ENCODE results near the gene PIP5K1B.

Gene PIP5K1B

DNA sequence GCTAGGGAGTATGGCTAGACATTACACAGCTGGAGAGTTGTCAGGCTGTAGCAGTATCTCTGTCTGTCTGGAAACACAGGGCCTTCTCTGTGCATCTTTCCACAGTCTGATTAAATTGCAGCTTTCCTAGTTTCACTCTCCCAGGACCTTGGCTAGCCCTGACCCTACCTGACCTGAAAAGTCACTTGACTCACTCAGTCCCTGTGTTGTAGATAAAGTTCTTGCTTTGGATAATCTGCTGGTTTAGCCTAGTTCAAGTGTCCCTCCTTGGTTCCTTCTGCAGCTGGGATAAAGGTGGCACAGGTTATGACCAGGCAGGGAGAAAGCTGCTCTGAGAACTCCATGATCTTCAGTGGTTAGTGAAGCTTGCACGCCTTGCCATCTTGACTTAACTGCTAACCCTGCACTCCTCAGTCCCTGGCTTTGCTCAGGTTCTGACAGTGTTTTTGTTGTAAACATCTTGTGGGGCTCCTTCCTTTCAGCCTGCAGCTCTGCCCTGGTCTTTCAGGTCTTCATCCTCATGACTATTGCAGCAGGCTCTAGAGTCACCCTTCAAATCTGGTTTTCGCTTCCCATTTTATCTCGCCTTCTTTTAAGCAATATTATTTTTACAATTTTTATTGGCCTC, 101.0 kb downstream of the PIP5K1B start:
- Histone ChIP-seq H3K9ac (ENCODE audit: low read length) (no peak overlapping the region), H3K36me3 (ENCODE audit: control insufficient read depth, insufficient read depth, low read length) (no peaks in the 10 kb centered on the region), H3K4me1 (ENCODE audit: control insufficient read depth, insufficient read depth, low read length) (peaks cover 18% of the 10 kb centered on the region), H3K4me3 (ENCODE audit: low read length) (no peak overlapping the region), H3K27me3 (ENCODE audit: control insufficient read depth, insufficient read depth, low read length) (no peaks in the 10 kb centered on the region), H3K27ac (ENCODE audit: low read depth, low read length) (peak overlapping the region; percentile 61)

DNA sequence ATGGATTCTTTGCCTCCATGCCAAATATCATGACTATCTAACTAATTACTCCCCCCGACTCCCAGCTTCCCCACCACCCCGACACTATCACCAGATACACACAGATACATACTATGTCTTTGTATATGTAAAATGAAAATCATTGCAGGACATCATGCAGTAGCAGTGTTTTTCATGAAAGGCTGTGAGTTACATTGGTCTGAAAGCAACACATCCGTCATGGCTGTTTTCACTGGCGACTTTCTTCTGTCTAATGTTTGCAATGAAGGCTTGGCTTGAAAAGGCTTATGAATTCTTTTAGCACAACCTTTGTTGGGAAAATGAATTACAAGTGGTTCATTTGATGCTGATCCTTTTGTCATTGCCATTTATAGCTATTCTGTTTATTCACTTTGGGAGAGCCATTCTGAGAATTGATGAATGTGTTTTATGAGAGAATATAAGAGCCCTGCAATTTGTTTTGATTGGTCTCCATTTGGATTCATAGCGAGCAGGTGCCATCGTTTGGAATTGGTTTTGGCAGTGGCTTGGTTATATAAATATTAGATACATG, 103.4 kb downstream of the PIP5K1B start:
- Histone ChIP-seq H3K4me1 (ENCODE audit: control insufficient read depth, insufficient read depth, low read length) (peaks cover 18% of the 10 kb centered on the region), H3K9ac (ENCODE audit: low read length) (no peak overlapping the region), H3K4me3 (ENCODE audit: low read length) (no peak overlapping the region), H3K27ac (ENCODE audit: low read depth, low read length) (no peak overlapping the region), H3K36me3 (ENCODE audit: control insufficient read depth, insufficient read depth, low read length) (no peaks in the 10 kb centered on the region), H3K27me3 (ENCODE audit: control insufficient read depth, insufficient read depth, low read length) (no peaks in the 10 kb centered on the region)

- no peak overlapping the region for H3K4me3 ChIP-seq (ENCODE audit: low read length)
- H3K27ac ChIP-seq (ENCODE audit: low read depth, low read length), result no peak overlapping the region
- H3K9ac ChIP-seq (ENCODE audit: low read length), result no peak overlapping the region
- no peaks in the 10 kb centered on the region for H3K36me3 ChIP-seq (ENCODE audit: control insufficient read depth, insufficient read depth, low read length)
- H3K4me1 ChIP-seq (ENCODE audit: control insufficient read depth, insufficient read depth, low read length), result no peaks in the 10 kb centered on the region
- no peaks in the 10 kb centered on the region for H3K27me3 ChIP-seq (ENCODE audit: control insufficient read depth, insufficient read depth, low read length)
Observed at GRCh38 chr9:68817079-68817875, 112.2 kb downstream of the PIP5K1B start.

DNA sequence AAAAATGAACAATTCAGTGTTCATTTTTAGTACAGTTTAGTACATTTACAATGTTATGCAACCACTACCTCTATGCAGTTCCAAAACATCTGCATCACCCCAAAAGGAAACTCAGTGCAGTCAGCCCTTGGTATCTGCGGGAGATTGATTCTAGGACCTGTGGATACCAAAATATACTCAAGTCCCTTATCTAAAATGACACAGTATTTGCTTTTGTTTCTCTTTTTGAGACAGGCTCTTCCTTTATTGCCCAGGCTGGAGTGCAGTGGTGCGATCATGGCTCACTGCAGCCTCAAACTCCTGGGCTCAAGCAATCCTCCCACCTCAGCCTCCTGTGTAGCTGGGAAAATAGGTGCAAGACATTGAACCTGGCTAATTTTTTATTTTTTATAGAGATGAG, 114.0 kb downstream of the PIP5K1B start:
- no peak overlapping the region for H3K27ac ChIP-seq (ENCODE audit: low read depth, low read length)
- H3K4me3 ChIP-seq (ENCODE audit: low read length), result no peak overlapping the region
- no peak overlapping the region for H3K9ac ChIP-seq (ENCODE audit: low read length)
- H3K36me3 ChIP-seq (ENCODE audit: control insufficient read depth, insufficient read depth, low read length), result no peaks in the 10 kb centered on the region
- no peaks in the 10 kb centered on the region for H3K27me3 ChIP-seq (ENCODE audit: control insufficient read depth, insufficient read depth, low read length)
- H3K4me1 ChIP-seq (ENCODE audit: control insufficient read depth, insufficient read depth, low read length), result no peaks in the 10 kb centered on the region

DNA sequence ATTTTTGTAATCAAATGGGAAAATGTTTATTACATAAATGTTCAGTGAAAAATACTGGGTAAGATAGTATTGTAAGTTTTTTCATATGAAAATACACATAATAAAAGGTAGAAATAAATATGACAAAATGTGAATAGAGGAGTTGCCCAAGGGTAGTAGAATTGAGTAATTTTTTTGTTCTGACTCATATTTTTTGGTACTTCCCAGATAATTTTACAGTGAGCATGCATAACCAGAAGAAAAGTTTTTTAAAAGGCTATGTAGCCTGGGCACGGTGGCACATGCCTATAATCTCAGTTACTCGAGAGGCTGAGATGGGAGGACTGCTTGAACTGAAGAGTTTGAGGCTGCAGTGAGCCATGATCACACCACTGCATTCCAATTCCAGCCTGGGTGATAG, 116.9 kb downstream of the PIP5K1B start:
- Histone ChIP-seq H3K27ac (ENCODE audit: low read depth, low read length) (no peak overlapping the region), H3K9ac (ENCODE audit: low read length) (no peak overlapping the region), H3K4me1 (ENCODE audit: control insufficient read depth, insufficient read depth, low read length) (no peaks in the 10 kb centered on the region), H3K4me3 (ENCODE audit: low read length) (no peak overlapping the region), H3K36me3 (ENCODE audit: control insufficient read depth, insufficient read depth, low read length) (no peaks in the 10 kb centered on the region), H3K27me3 (ENCODE audit: control insufficient read depth, insufficient read depth, low read length) (no peaks in the 10 kb centered on the region)

DNA sequence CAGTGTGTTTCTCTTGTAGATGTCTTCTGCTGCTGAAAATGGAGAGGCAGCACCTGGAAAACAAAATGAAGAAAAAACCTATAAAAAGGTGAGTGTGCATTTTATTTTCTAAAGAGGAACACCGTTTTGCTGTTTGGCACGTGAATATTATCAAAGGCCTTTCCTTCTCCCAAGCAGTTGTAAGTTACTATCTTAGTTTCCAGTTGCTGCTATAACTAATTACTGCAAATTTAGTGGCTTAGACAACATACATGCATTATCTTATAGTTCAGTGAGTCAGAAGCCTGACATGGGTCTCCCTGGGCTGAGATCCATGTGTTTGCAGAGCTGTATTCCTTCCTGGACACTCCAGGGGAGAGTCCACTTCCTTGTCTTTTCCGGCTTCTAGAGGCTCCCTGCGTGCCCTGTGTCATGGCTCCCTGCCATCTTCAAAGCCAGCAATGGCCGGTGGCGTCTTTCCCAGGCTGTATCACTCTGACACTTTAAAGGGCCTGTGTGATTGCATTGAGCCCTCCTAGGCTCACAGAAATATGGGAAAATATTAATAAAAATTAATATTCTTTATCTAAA, 117.6 kb downstream of the PIP5K1B start:
- no peak overlapping the region for H3K27ac ChIP-seq (ENCODE audit: low read depth, low read length)
- H3K4me1 ChIP-seq (ENCODE audit: control insufficient read depth, insufficient read depth, low read length), result no peaks in the 10 kb centered on the region
- no peaks in the 10 kb centered on the region for H3K36me3 ChIP-seq (ENCODE audit: control insufficient read depth, insufficient read depth, low read length)
- H3K27me3 ChIP-seq (ENCODE audit: control insufficient read depth, insufficient read depth, low read length), result no peaks in the 10 kb centered on the region
- no peak overlapping the region for H3K9ac ChIP-seq (ENCODE audit: low read length)
- H3K4me3 ChIP-seq (ENCODE audit: low read length), result no peak overlapping the region

DNA sequence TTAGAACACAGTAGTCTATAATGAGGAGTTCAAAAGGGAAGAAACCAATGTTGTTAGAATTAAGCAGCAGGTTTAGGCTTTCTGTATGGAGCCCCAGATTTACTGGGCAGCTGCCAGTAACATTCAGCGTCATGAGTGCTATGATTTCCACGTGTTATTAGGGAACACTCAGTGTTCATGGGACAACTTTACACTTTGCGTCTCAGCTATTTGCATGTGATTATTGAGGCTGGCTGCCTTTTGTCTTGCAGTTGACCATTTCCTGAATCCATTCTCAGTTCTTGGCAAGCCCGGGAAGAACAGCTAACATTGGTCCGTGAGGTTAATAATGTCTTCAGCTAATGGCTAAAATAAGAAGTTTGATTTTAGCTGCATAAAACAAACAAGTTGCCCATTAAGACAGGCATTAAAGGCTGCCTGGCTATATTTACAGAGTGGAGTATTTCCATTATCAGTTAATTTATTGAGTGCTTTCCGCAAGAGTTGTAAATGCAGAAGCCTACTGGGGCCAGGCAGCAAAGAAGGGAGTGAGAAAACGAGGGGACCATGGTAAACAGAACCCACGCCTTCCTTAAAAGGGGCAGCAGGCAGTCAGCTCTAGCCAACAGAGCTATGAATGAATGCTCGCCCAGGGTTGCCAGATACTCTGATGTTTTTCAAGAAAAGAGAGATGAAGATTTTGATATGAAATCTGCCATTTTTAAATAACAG, 120.9 kb downstream of the PIP5K1B start:
- Histone ChIP-seq H3K27me3 (ENCODE audit: control insufficient read depth, insufficient read depth, low read length) (no peaks in the 10 kb centered on the region), H3K9ac (ENCODE audit: low read length) (no peak overlapping the region), H3K4me3 (ENCODE audit: low read length) (no peak overlapping the region), H3K4me1 (ENCODE audit: control insufficient read depth, insufficient read depth, low read length) (no peaks in the 10 kb centered on the region), H3K27ac (ENCODE audit: low read depth, low read length) (no peak overlapping the region), H3K36me3 (ENCODE audit: control insufficient read depth, insufficient read depth, low read length) (no peaks in the 10 kb centered on the region)

DNA sequence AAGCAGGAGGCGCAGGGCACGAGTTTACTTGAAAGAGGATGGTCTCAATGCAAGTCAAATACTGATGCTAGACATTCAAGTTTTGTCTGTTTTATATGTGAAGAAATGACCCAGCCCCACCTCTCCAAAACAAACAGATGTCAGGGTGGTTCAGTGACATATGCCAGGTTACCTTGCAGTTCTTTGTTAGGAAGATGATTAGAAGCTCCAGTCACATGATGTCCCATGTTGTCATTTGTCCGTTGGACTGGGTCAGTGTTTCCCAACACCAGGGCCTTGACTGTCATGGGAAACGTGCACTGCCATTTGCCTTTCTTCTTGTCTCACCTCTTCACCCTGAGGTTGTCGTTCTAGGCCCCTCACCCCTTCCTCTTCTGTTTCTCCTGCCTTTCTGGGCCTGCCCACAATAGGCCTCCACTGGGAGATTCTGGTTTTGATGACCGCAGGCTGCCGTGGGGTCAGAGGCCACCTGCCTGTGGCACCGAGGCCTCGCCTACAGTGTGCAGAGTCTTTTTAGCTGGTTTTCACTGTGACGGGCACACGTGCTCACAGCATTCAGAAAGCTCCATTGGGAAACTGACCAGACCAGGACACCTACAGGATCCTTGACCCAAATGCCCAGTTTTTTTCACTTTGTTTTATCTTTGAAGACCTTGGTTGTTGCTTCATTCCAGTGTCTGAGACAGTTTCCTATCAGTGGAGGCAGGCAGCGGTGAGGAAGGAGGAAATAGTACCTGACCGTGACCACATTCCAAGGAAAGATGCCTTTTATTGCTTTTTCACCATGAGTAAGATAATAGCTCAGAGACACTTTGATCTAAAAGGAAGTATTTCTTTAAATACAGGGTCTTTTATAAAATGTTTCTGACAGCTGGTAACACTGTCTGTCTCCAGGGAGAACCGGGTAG, 123.1 kb downstream of the PIP5K1B start:
- Histone ChIP-seq H3K4me3 (ENCODE audit: low read length) (no peak overlapping the region), H3K9ac (ENCODE audit: low read length) (no peak overlapping the region), H3K27ac (ENCODE audit: low read depth, low read length) (no peak overlapping the region), H3K27me3 (ENCODE audit: control insufficient read depth, insufficient read depth, low read length) (no peaks in the 10 kb centered on the region), H3K36me3 (ENCODE audit: control insufficient read depth, insufficient read depth, low read length) (no peaks in the 10 kb centered on the region), H3K4me1 (ENCODE audit: control insufficient read depth, insufficient read depth, low read length) (no peaks in the 10 kb centered on the region)

DNA sequence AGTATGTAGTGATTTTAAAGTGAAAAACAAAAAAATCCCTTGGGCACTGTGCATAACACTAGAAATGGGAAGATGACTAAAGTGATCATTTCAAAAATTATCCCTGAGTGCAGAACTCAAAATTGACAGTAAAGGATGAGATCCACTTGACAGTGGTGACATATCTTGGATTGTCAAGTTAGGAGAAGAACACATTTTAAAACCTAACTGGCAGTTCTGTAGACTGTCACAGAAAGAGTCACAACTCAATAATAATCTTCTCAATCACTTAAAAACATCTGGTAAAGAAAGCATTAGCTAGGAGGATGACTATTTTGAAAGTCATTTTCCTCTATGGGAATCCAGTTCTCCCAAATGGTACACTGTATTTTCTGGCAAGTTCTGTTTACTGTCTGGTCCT, 127.1 kb downstream of the PIP5K1B start:
- Histone ChIP-seq H3K9ac (ENCODE audit: low read length) (no peak overlapping the region), H3K4me1 (ENCODE audit: control insufficient read depth, insufficient read depth, low read length) (no peaks in the 10 kb centered on the region), H3K27me3 (ENCODE audit: control insufficient read depth, insufficient read depth, low read length) (no peaks in the 10 kb centered on the region), H3K36me3 (ENCODE audit: control insufficient read depth, insufficient read depth, low read length) (no peaks in the 10 kb centered on the region), H3K27ac (ENCODE audit: low read depth, low read length) (no peak overlapping the region), H3K4me3 (ENCODE audit: low read length) (no peak overlapping the region)

GRCh38 chr9:68832861-68833518, 128.0 kb downstream of the PIP5K1B start:
- no peaks in the 10 kb centered on the region for H3K4me1 ChIP-seq (ENCODE audit: control insufficient read depth, insufficient read depth, low read length)
- H3K36me3 ChIP-seq (ENCODE audit: control insufficient read depth, insufficient read depth, low read length), result no peaks in the 10 kb centered on the region
- no peak overlapping the region for H3K9ac ChIP-seq (ENCODE audit: low read length)
- no peak overlapping the region for H3K27ac ChIP-seq (ENCODE audit: low read depth, low read length)
- H3K4me3 ChIP-seq (ENCODE audit: low read length), result no peak overlapping the region
- H3K27me3 ChIP-seq (ENCODE audit: control insufficient read depth, insufficient read depth, low read length), result no peaks in the 10 kb centered on the region

DNA sequence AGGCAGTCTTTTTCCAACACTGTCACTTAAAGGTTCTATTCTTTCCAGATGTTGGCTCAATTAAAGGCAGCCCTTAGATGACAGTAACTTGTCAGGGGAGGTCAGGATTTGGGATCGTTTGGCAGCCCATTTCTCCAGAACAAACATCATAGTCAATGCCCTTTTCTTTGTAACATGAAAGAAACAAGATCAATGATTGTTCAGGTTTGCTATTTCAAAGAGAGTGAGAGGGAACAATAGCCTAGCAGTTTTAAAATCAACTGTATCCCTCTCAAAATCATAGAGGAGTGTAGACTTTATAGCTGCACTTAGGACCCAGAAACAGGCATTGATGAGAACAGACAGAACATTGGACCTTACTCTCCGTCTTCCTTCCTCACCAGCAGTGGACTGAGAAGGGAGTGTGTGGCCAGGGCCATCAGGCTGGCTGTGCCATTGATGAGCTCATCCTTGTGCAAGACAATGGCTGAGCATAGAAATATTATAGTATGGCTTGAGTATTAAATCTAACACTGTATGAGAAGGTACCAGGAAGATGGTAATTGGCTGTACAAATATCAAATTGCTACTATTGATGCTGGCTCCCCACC, 130.0 kb downstream of the PIP5K1B start:
- H3K4me3 ChIP-seq (ENCODE audit: low read length), result no peak overlapping the region
- H3K9ac ChIP-seq (ENCODE audit: low read length), result no peak overlapping the region
- H3K27me3 ChIP-seq (ENCODE audit: control insufficient read depth, insufficient read depth, low read length), result no peaks in the 10 kb centered on the region
- no peak overlapping the region for H3K27ac ChIP-seq (ENCODE audit: low read depth, low read length)
- H3K4me1 ChIP-seq (ENCODE audit: control insufficient read depth, insufficient read depth, low read length), result no peaks in the 10 kb centered on the region
- H3K36me3 ChIP-seq (ENCODE audit: control insufficient read depth, insufficient read depth, low read length), result no peaks in the 10 kb centered on the region
